ENCODE data around the gene TMEM256. TPM values are rescaled to one million over a fixed set of nuclear protein-coding genes. Genes with fewer than 3 reads are reported as not detected.

The TMEM256 gene
- total RNA-seq, 3 donors from 2014 or later (not counting 1 experiment from before 2014, with no cell fraction given), result 31.8 to 35.9 (median 34.2) TPM

- Histone ChIP-seq H3K4me3 (ENCODE audit: low read length) (no peak overlapping the region), H3K27me3 (ENCODE audit: control insufficient read depth, insufficient read depth, low read length) (peaks cover 54% of the 10 kb centered on the region), H3K27ac (ENCODE audit: low read length) (no peak overlapping the region), H3K9me3 (ENCODE audit: control insufficient read depth, insufficient read depth, low read length) (no peaks in the 10 kb centered on the region), H3K36me3 (ENCODE audit: control insufficient read depth, insufficient read depth, low read length) (no peaks in the 10 kb centered on the region), H3K4me1 (ENCODE audit: control insufficient read depth, insufficient read depth, low read length) (peaks cover 58% of the 10 kb centered on the region)
- 93% methylated on average over 6 of the region's 7 CpGs for WGBS (ENCODE audit: insufficient coverage)
- Mint-ChIP-seq H3K27ac (no peak overlapping the region), H3K4me3 (no peak overlapping the region), H3K27me3 (ENCODE audit: low read depth in 2 of 2) (peaks cover 50 to 56% of the 10 kb centered on the region in 2 donors), H3K36me3 (no peaks in the 10 kb centered on the region), H3K9me3 (no peaks in the 10 kb centered on the region), H3K4me1 (peaks cover 36 to 49% of the 10 kb centered on the region in 2 donors)
- DNase-seq (no peak), ATAC-seq (no peak)
- intact Hi-C loops (cut with micrococcal nuclease), result no loop called here
- TF ChIP-seq CTCF (IDR thresholded peaks at IDR 0.05), result no peak
These were observed 37.4 kb upstream of the TMEM256 start for GRCh38 chr17:7441266-7441665.

- intact Hi-C loops (cut with micrococcal nuclease), result no loop called here
- no peak for TF ChIP-seq CTCF (IDR thresholded peaks at IDR 0.05)
- no peaks in the 10 kb centered on the region for H3K36me3 Mint-ChIP-seq
- no peak overlapping the region for H3K4me3 Mint-ChIP-seq
- peaks cover 45 to 53% of the 10 kb centered on the region in 2 donors for H3K27me3 Mint-ChIP-seq (ENCODE audit: low read depth in 2 of 2)
- no peak overlapping the region for H3K27ac ChIP-seq (ENCODE audit: low read length)
- H3K4me3 ChIP-seq (ENCODE audit: low read length), result no peak overlapping the region
- ATAC-seq, result no peak
- peaks cover 49% of the 10 kb centered on the region for H3K27me3 ChIP-seq (ENCODE audit: control insufficient read depth, insufficient read depth, low read length)
- no peaks in the 10 kb centered on the region for H3K9me3 ChIP-seq (ENCODE audit: control insufficient read depth, insufficient read depth, low read length)
- H3K4me1 ChIP-seq (ENCODE audit: control insufficient read depth, insufficient read depth, low read length), result peaks cover 58% of the 10 kb centered on the region
- H3K9me3 Mint-ChIP-seq, result no peaks in the 10 kb centered on the region
- no peaks in the 10 kb centered on the region for H3K36me3 ChIP-seq (ENCODE audit: control insufficient read depth, insufficient read depth, low read length)
- peak; percentile 21 to 25 for DNase-seq
- no peak overlapping the region for H3K27ac Mint-ChIP-seq
- H3K4me1 Mint-ChIP-seq, result peaks cover 32 to 51% of the 10 kb centered on the region in 2 donors
- WGBS (ENCODE audit: insufficient coverage), result 7% methylated on average over 12 of the region's 12 CpGs
These were observed 36.9 kb upstream of the TMEM256 start for GRCh38 chr17:7440834-7441195.

GRCh38 chr17:7440113-7440833, 36.4 kb upstream of the TMEM256 start:
- H3K27me3 Mint-ChIP-seq (ENCODE audit: low read depth in 2 of 2), result peaks cover 40 to 48% of the 10 kb centered on the region in 2 donors
- ATAC-seq (no peak), DNase-seq (peak in 1 of 2 donors; percentile 61)
- Histone ChIP-seq H3K9me3 (ENCODE audit: control insufficient read depth, insufficient read depth, low read length) (no peaks in the 10 kb centered on the region), H3K36me3 (ENCODE audit: control insufficient read depth, insufficient read depth, low read length) (no peaks in the 10 kb centered on the region), H3K4me3 (ENCODE audit: low read length) (no peak overlapping the region), H3K27ac (ENCODE audit: low read length) (no peak overlapping the region), H3K27me3 (ENCODE audit: control insufficient read depth, insufficient read depth, low read length) (peaks cover 44% of the 10 kb centered on the region), H3K4me1 (ENCODE audit: control insufficient read depth, insufficient read depth, low read length) (peaks cover 56% of the 10 kb centered on the region)
- H3K27ac Mint-ChIP-seq, result peak overlapping the region in 1 of 2 donors; percentile 48
- 2% methylated on average over 46 of the region's 46 CpGs for WGBS (ENCODE audit: insufficient coverage)
- H3K36me3 Mint-ChIP-seq, result no peaks in the 10 kb centered on the region
- H3K4me1 Mint-ChIP-seq, result peaks cover 29 to 48% of the 10 kb centered on the region in 2 donors
- H3K4me3 Mint-ChIP-seq, result peak overlapping the region; percentile 69
- TF ChIP-seq CTCF (IDR thresholded peaks at IDR 0.05), result no peak
- intact Hi-C loops (cut with micrococcal nuclease), result no loop called here
- H3K9me3 Mint-ChIP-seq, result no peaks in the 10 kb centered on the region

Data from natural killer cell (primary cell).